Central memory CD8-positive, alpha-beta T cell (primary cell): ENCODE data around the gene IL1RAP.

Experiments used
- ATAC-seq: fragments of 150-1000 bp; cut with Tn5 transposase; replicated peaks from 2 replicates; pipeline ENCODE4 v1.10.0; 2022; ENCODE audit warnings: mild to moderate bottlenecking, moderate FRiP score, moderate number of reproducible peaks; ENCODE audit not compliant: poor library complexity, severe bottlenecking; ENCODE audit errors: extremely low read depth
- DNase-seq, 2 donors: peaks; one replicate each; pipeline ENCODE4 v3.0.0; 2021; ENCODE audit warnings: low spot score in 2 of 2
- H3K27ac Mint-ChIP-seq: one replicate; pipeline ENCODE4 v1.8.0; 2022; ENCODE audit warnings: low read depth, mild to moderate bottlenecking, moderate library complexity, mixed read lengths
- H3K27me3 Mint-ChIP-seq: one replicate; pipeline ENCODE4 v1.8.0; 2022; ENCODE audit warnings: mixed read lengths
- H3K36me3 Mint-ChIP-seq: one replicate; pipeline ENCODE4 v1.8.0; 2022; ENCODE audit warnings: mild to moderate bottlenecking, moderate library complexity, mixed read lengths; ENCODE audit not compliant: insufficient read depth
- H3K4me1 Mint-ChIP-seq: one replicate; pipeline ENCODE4 v1.8.0; 2022; ENCODE audit warnings: mixed read lengths
- H3K4me3 Mint-ChIP-seq: one replicate; pipeline ENCODE4 v1.8.0; 2022; ENCODE audit warnings: mild to moderate bottlenecking, moderate library complexity, mixed read lengths
- H3K9me3 Mint-ChIP-seq: one replicate; pipeline ENCODE4 v1.8.0; 2022; ENCODE audit warnings: mixed read lengths

Gene IL1RAP

DNA sequence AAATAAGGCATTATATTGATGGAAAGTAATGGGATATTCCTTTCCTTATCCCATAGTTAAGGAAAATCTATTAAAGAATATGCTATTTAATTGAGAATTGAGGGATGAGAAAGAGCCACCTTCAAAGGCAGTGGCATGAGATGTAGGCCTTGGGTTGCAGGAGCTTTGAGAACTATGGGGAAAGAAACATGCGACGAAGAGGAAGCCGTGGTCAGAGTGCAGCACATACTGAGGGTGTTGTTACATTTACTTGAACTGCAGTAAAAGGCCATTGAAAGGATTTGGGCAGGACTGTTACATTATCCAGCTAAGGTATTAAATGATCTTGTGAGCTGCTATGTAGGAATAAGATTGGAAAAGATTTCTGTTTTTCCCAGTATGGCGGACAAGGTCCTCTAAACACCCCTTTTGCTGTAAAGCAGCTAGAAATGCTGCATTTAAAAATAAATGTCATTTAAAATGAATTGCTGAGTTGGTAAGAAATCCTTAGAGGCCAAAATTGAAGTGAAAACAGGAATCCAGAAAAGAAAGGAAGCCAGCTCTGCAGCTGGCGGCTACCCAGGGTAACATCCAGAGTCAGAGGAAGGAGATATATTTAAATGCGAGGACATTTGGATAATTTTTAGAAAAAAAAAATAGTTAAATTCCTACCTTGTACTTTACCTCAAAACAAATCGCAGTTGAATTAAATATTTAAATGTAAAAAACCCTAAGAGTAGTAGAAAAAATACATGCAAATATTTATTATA lies 61.7 kb downstream of the IL1RAP start:
- no peak for ATAC-seq
- no peak for DNase-seq
- no peak overlapping the region for H3K4me3 Mint-ChIP-seq
- H3K9me3 Mint-ChIP-seq, result no peaks in the 10 kb centered on the region
- peaks cover 12% of the 10 kb centered on the region for H3K4me1 Mint-ChIP-seq
- no peaks in the 10 kb centered on the region for H3K27me3 Mint-ChIP-seq
- H3K27ac Mint-ChIP-seq, result no peak overlapping the region
- H3K36me3 Mint-ChIP-seq, result no peaks in the 10 kb centered on the region

DNA sequence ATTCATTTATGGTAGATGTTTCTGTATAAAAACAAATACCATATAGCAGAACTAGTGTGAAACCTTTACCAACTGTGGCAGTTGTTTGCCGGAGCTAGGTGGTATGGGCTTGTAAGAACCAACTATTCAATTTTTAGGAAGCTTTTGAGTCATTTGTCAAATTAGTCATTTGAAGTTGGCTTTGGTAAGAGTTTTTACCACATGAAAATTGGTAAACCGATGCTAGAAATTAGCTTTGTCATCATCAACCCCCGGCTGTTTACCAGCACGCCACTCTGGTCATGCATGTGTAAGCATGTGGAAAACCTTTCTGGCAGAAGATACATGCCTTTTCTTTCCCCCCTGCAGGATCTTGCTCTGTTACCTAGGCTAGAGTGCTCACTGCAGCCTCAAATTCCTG lies 63.3 kb downstream of the IL1RAP start:
- Mint-ChIP-seq H3K4me3 (no peak overlapping the region), H3K27ac (no peak overlapping the region), H3K9me3 (no peaks in the 10 kb centered on the region), H3K27me3 (no peaks in the 10 kb centered on the region), H3K36me3 (no peaks in the 10 kb centered on the region), H3K4me1 (peaks cover 9% of the 10 kb centered on the region)
- no peak for ATAC-seq
- no peak for DNase-seq

DNA sequence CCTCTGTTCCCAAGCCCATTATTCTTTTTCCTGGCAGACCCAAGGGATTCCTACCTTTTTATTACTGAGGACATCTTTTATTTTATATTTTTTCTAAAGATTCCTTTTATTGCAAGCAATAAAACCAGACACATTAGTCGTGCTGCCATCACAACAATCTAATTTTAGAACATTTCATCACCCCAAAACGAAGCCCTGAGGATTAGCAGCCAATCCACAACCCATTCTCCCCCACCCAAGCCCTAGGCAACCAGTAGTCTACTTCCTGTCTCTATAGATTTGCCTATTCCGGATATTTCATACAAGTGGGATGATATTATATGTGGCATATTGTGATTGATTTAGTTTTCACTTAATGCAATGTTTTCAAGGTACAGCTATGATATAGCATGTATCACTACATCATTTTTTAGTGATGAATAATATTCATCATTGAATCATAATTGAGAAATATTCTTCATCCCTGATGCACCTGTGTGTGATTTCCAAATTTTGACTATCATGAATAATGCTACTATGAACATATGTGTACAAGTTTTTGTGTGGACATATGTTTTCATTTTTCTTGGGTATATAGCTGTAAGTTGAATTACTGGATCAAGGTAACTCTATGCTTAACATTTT lies 65.7 kb downstream of the IL1RAP start:
- ATAC-seq, result no peak

GRCh38 chr3:190580417-190580816 lies 66.5 kb downstream of the IL1RAP start:
- Mint-ChIP-seq H3K4me1 (peaks cover 4% of the 10 kb centered on the region), H3K36me3 (no peaks in the 10 kb centered on the region), H3K4me3 (no peak overlapping the region), H3K9me3 (no peaks in the 10 kb centered on the region), H3K27ac (no peak overlapping the region), H3K27me3 (no peaks in the 10 kb centered on the region)
- ATAC-seq (no peak), DNase-seq (no peak)

More for the DNA sequence above, 65.7 kb downstream of the IL1RAP start:
- no peak overlapping the region for H3K4me3 Mint-ChIP-seq
- H3K27ac Mint-ChIP-seq, result no peak overlapping the region
- no peak for DNase-seq
- no peaks in the 10 kb centered on the region for H3K27me3 Mint-ChIP-seq
- no peaks in the 10 kb centered on the region for H3K9me3 Mint-ChIP-seq
- no peaks in the 10 kb centered on the region for H3K36me3 Mint-ChIP-seq
- peaks cover 7% of the 10 kb centered on the region for H3K4me1 Mint-ChIP-seq

DNA sequence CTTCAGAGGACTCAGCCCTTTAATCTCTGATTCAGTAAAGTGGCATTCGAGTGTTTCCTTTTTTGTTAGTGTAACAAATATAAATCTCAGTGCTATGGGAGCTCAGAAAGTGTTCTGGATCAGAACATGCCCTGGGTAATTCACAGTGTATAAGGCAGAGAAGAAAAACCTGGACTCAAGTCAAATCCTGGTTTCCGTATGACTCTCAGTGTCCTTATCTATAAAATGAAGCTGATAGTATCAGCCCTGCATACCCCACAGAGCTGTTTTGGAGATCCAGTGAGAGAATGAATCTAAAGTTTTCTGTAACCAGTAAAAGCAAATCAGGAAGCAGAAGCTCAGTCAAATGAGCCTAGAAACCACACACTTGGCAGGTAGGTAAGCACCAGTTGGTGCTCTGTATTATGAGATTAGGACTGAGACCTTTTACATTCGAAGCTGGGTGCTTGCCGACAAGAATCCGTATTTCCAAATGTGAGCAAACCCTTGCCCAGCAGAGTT lies 67.2 kb downstream of the IL1RAP start:
- no peaks in the 10 kb centered on the region for H3K27me3 Mint-ChIP-seq
- no peaks in the 10 kb centered on the region for H3K9me3 Mint-ChIP-seq
- ATAC-seq (no peak), DNase-seq (no peak)
- H3K36me3 Mint-ChIP-seq, result no peaks in the 10 kb centered on the region
- peaks cover 4% of the 10 kb centered on the region for H3K4me1 Mint-ChIP-seq
- H3K4me3 Mint-ChIP-seq, result no peak overlapping the region
- no peak overlapping the region for H3K27ac Mint-ChIP-seq

DNA sequence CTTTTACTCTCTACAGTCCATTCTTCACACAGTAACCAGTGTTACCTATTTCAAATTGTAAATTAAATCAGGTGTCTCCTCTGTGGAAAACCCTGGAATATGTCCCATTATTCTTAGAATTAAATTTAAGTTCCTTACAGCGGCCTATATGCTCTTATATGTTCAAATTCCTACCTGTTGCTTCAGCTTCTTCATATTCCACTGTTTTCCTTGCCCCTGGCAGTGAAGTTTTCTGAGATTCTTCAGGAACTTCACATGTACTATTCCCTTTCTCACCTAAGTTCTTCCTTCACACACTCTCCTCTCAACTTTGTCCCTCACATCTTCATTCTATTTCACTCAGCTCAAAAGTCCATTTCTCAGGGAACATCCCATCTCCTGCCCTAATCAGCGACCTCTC lies 68.8 kb downstream of the IL1RAP start:
- H3K9me3 Mint-ChIP-seq, result no peaks in the 10 kb centered on the region
- ATAC-seq (no peak), DNase-seq (no peak)
- no peak overlapping the region for H3K27ac Mint-ChIP-seq
- H3K36me3 Mint-ChIP-seq, result no peaks in the 10 kb centered on the region
- no peak overlapping the region for H3K4me3 Mint-ChIP-seq
- H3K4me1 Mint-ChIP-seq, result peaks cover 17% of the 10 kb centered on the region
- H3K27me3 Mint-ChIP-seq, result no peaks in the 10 kb centered on the region

DNA sequence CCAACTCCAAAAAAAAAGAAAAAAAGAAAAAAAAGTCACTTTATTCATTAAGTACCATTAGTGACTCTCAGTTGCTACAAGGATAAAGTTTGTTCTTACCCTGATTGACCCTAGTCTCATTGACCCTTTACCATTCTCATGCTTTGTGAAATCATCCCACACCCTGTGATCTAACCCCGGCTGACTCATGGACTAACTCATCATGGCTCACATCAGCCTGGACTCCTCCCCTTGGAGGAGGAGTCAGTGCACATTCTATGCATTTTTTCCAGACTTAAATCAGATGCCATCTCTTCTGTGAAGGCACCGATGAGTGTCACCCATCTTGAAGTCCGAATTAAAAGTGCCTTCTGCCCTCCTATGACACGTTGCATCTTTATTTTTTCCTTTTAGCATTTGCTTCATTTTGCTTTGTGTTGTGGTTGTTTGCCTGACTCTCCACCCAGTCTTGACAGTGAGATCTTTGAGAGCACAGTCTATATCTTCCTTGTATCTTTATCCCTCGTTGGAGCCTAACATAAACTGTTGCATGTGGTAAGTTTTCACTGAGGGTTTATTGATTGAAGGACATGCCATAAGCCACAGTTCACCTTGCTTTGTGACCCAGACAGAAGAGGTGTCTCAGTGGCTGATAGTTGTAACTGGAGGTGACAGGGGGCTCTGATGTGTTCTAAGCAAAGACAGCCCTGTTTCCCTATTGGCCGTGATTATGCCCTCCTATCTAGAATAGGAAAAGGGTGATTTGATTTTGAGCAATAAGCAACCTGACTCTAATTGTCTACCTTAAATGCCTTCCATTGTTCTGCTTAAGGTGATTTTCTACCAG lies 72.1 kb downstream of the IL1RAP start:
- Mint-ChIP-seq H3K27ac (peak overlapping the region; percentile 16), H3K9me3 (no peaks in the 10 kb centered on the region), H3K4me1 (peaks cover 17% of the 10 kb centered on the region), H3K36me3 (peaks cover 2% of the 10 kb centered on the region), H3K27me3 (no peaks in the 10 kb centered on the region), H3K4me3 (no peak overlapping the region)
- DNase-seq (no peak), ATAC-seq (no peak)

DNA sequence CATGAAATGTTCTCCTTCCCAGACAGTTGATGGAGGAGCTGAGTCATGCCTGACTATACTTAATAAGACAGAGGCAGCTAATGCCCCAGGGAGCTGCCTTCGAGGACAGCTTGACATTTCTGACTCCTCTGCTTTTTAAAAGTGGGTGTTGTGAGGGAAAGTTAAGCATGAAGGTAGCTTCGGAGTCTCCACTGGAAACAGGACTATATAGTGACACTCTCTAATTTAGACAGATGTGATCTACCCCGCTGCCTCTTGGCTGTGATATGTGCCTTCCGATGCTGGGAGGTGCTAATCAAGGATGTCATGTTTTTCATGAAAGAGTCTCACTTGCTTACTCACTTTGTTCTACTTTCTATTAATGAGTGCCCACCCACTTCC lies 72.7 kb downstream of the IL1RAP start:
- peaks cover 17% of the 10 kb centered on the region for H3K4me1 Mint-ChIP-seq
- peaks cover 2% of the 10 kb centered on the region for H3K36me3 Mint-ChIP-seq
- ATAC-seq, result peak; percentile 78
- no peaks in the 10 kb centered on the region for H3K27me3 Mint-ChIP-seq
- H3K9me3 Mint-ChIP-seq, result no peaks in the 10 kb centered on the region
- peak overlapping the region; percentile 16 for H3K27ac Mint-ChIP-seq
- H3K4me3 Mint-ChIP-seq, result no peak overlapping the region
- DNase-seq, result no peak

DNA sequence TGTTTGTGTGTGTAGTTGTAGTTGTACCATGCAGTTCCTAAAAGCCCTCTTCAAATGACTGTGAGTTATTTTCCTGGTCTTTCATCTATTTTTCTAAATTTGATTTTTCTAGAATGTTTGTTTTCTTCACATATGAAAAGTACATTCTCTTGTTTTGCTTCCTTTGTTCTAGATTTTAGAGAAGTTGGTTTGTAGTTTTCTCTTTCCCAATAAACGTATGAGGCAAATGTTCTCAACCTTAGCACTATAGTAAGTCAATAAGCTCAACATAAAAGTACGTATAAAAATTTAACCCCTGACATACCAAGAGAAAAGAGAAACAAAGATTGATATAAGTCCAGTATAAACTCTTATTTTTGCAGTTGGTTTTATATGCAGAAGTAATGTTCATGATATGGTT lies 74.7 kb downstream of the IL1RAP start:
- DNase-seq, result no peak
- no peaks in the 10 kb centered on the region for H3K27me3 Mint-ChIP-seq
- H3K4me3 Mint-ChIP-seq, result no peak overlapping the region
- ATAC-seq, result no peak
- H3K4me1 Mint-ChIP-seq, result peaks cover 21% of the 10 kb centered on the region
- no peak overlapping the region for H3K27ac Mint-ChIP-seq
- peaks cover 2% of the 10 kb centered on the region for H3K36me3 Mint-ChIP-seq
- H3K9me3 Mint-ChIP-seq, result no peaks in the 10 kb centered on the region

DNA sequence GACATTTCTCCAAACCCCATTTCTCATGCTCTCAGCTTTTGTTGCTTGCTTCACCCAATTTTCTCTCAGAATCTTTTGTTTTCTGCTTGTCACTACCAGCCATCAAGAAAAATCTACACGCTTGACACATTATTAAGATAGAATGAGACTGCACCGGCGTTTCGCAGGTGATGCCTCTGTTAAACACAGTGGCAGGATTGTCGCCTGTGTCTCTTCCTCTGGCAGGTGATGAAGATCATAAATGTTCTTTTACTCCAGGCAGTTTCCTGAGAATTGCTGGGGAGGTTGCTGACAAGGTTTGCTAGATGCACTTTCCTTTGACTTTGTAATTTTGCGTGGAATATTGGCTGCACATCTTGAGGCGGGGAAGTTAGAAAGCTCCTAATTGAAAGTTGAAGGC lies 75.4 kb downstream of the IL1RAP start:
- no peaks in the 10 kb centered on the region for H3K27me3 Mint-ChIP-seq
- DNase-seq (no peak), ATAC-seq (no peak)
- peaks cover 2% of the 10 kb centered on the region for H3K36me3 Mint-ChIP-seq
- H3K4me3 Mint-ChIP-seq, result no peak overlapping the region
- H3K4me1 Mint-ChIP-seq, result peaks cover 27% of the 10 kb centered on the region
- H3K27ac Mint-ChIP-seq, result no peak overlapping the region
- no peaks in the 10 kb centered on the region for H3K9me3 Mint-ChIP-seq

DNA sequence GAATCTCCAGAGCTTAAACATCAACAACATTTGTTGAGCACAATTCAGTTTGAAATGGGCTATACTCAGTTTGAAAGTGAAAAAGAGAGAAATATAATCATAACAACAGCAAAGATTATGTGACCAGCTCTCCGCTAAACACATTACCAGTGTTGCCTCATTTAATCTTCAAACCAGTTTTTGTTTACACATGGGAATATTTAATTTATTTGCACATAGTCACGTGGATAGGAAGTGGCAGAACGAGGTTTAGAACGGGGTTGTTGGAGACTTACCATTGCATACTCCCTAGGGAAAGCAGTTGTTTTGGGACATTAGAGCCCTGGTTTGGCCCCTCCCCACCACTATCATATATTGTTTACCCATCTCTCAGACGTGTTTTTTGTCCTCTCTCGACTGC lies 77.2 kb downstream of the IL1RAP start:
- peaks cover 2% of the 10 kb centered on the region for H3K36me3 Mint-ChIP-seq
- H3K27me3 Mint-ChIP-seq, result no peaks in the 10 kb centered on the region
- no peak overlapping the region for H3K4me3 Mint-ChIP-seq
- DNase-seq (no peak), ATAC-seq (no peak)
- H3K9me3 Mint-ChIP-seq, result no peaks in the 10 kb centered on the region
- no peak overlapping the region for H3K27ac Mint-ChIP-seq
- H3K4me1 Mint-ChIP-seq, result peaks cover 32% of the 10 kb centered on the region

DNA sequence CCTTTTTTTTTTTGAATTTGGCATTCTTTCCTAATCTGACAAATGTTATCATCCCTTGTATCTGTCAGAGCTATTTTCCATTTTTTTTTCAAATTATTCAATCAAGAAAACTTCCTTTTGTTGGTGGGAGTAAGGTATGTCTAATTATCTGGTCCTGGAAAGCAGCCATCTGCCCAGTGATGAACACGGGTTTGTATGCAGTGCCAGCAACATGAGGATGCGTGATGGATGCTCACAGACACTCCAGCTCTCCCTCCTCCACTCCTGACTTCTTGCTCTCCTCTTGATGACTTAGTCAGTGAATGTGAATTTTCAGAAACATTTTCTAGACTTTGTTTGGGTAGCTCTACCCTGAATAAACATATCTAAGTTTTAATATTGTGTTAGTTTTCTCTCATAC lies 79.2 kb downstream of the IL1RAP start:
- DNase-seq (no peak), ATAC-seq (no peak)
- Mint-ChIP-seq H3K9me3 (no peaks in the 10 kb centered on the region), H3K4me3 (no peak overlapping the region), H3K27ac (no peak overlapping the region), H3K36me3 (peaks cover 2% of the 10 kb centered on the region), H3K4me1 (peaks cover 20% of the 10 kb centered on the region), H3K27me3 (no peaks in the 10 kb centered on the region)
